GM23248 (cell line): ENCODE results near the gene GSDMA. TPM values are rescaled to one million over a fixed set of nuclear protein-coding genes. Genes with fewer than 3 reads are reported as not detected.

Experiments used
- DNase-seq: peaks from one replicate; pipeline ENCODE4 v3.0.0-alpha.2; 2015
- H2AFZ ChIP-seq: fragments of 200-600 bp; sonication (generic); 2 replicates; pipeline ENCODE4 v1.6.1; 2016; ENCODE audit warnings: antibody characterized with exemption
- H3F3A ChIP-seq: fragments of 200-600 bp; sonication (generic); 2 replicates; pipeline ENCODE4 v1.6.1; 2016; ENCODE audit warnings: mild to moderate bottlenecking, antibody characterized with exemption, mixed run types; ENCODE audit not compliant: insufficient read depth
- H3K27ac ChIP-seq: fragments of 200-600 bp; sonication (generic); 2 replicates; pipeline ENCODE4 v1.5.1; 2016; ENCODE audit warnings: mild to moderate bottlenecking
- H3K27me3 ChIP-seq: fragments of 200-600 bp; sonication (generic); replicated peaks from 2 replicates; pipeline ENCODE4 v1.6.1; 2016; ENCODE audit warnings: mild to moderate bottlenecking; ENCODE audit not compliant: insufficient read depth
- H3K36me3 ChIP-seq: fragments of 200-600 bp; sonication (generic); 2 replicates; pipeline ENCODE4 v1.6.1; 2016; ENCODE audit warnings: low read depth, mild to moderate bottlenecking
- H3K4me1 ChIP-seq: fragments of 200-600 bp; sonication (generic); 2 replicates; pipeline ENCODE4 v1.6.1; 2016; ENCODE audit warnings: mild to moderate bottlenecking; ENCODE audit not compliant: insufficient read depth
- H3K4me2 ChIP-seq: fragments of 200-600 bp; sonication (generic); one replicate; pipeline ENCODE4 v1.6.1; 2016; ENCODE audit warnings: mild to moderate bottlenecking; ENCODE audit not compliant: unreplicated experiment
- H3K4me3 ChIP-seq: fragments of 200-600 bp; sonication (generic); 2 replicates; pipeline ENCODE4 v1.5.1; 2016; ENCODE audit warnings: mild to moderate bottlenecking
- H3K79me2 ChIP-seq: fragments of 200-600 bp; sonication (generic); 2 replicates; pipeline ENCODE4 v1.6.1; 2016; ENCODE audit warnings: mild to moderate bottlenecking; ENCODE audit not compliant: insufficient read depth
- H3K9ac ChIP-seq: fragments of 200-600 bp; sonication (generic); 2 replicates; pipeline ENCODE4 v1.6.1; 2016; ENCODE audit warnings: mild to moderate bottlenecking
- H3K9me2 ChIP-seq: fragments of 200-600 bp; sonication (generic); 2 replicates; pipeline ENCODE4 v1.6.1; 2016; ENCODE audit warnings: mixed run types, mild to moderate bottlenecking, moderate library complexity; ENCODE audit not compliant: insufficient read depth
- H3K9me3 ChIP-seq: fragments of 200-600 bp; sonication (generic); one replicate; pipeline ENCODE4 v1.6.1; 2017; ENCODE audit warnings: low read depth
- H4K20me1 ChIP-seq: fragments of 200-600 bp; sonication (generic); 2 replicates; pipeline ENCODE4 v1.6.0; 2016; ENCODE audit not compliant: insufficient read depth
- EZH2 ChIP-seq: fragments of 200-600 bp; sonication (generic); IDR thresholded peaks from 2 replicates; pipeline ENCODE4 v1.6.1; 2018; ENCODE audit warnings: antibody characterized with exemption, mild to moderate bottlenecking; ENCODE audit not compliant: insufficient read depth, poor library complexity, severe bottlenecking
- EZH2phosphoT487 ChIP-seq: fragments of 200-600 bp; sonication (generic); IDR thresholded peaks from 2 replicates; pipeline ENCODE4 v1.6.1; 2018; ENCODE audit warnings: antibody characterized with exemption, moderate library complexity, mild to moderate bottlenecking, low read depth; ENCODE audit not compliant: insufficient read depth
- WGBS, 2 experiments: methylation state at CpG; one replicate each; pipeline ENCODE4 v1.1.6; 2015 to 2017; ENCODE audit warnings: low lambda C conversion rate in 2 of 2, low coverage in 1 of 2; ENCODE audit errors: missing lambda C conversion rate in 2 of 2; 5-methylcytosine and 5-hydroxymethylcytosine counted together
- in situ Hi-C: fragments of 300-500 bp; cut with MboI; formaldehyde crosslinking; loops from 2 replicates; pipeline ENCODE4 v1.15.0; 2020
- polyA plus RNA-seq: library from polyadenylated mRNA; unstranded; fragments of >200 nt; fragmentation: Nextera tagmentation; extraction: Ambion mirVana; gene quantifications from 2 replicates; pipeline ENCODE4 v1.2.1, GENCODE V29; 2016
- total RNA-seq: library from RNA; depleted of rRNA; stranded (reverse); fragments of >200 nt; shearing (Covaris generic); gene quantifications from 2 replicates; pipeline ENCODE4 v1.2.3, GENCODE V29; 2014

Gene GSDMA
- total and polyA plus RNA-seq, 2 experiments from 2014 or later: 0.21 TPM; not detected in 1

- in situ Hi-C loops: no loop called here
These were observed 39.6 kb upstream of the GSDMA start for GRCh38 chr17:39923230-39923629.

GRCh38 chr17:39923836-39924690 lies 38.7 kb upstream of the GSDMA start:
- DNase-seq: peak; percentile 67

More at GRCh38 chr17:39923230-39923629, 39.6 kb upstream of the GSDMA start:
- Histone ChIP-seq H3K9me2 (no peaks in the 10 kb centered on the region), H3F3A (peaks cover 11% of the 10 kb centered on the region), H3K4me2 (no peak overlapping the region), H3K4me3 (no peak overlapping the region), H3K4me1 (peaks cover 34% of the 10 kb centered on the region), H2AFZ (no peak overlapping the region), H3K9me3 (no peaks in the 10 kb centered on the region), H3K27ac (no peak overlapping the region), H3K27me3 (no peaks in the 10 kb centered on the region), H3K36me3 (peaks cover 20% of the 10 kb centered on the region), H4K20me1 (no peaks in the 10 kb centered on the region), H3K79me2 (peaks cover 51% of the 10 kb centered on the region), H3K9ac (no peak overlapping the region)
- 97 to 98% methylated on average over 6 of the region's 6 CpGs for WGBS, 2 experiments
- DNase-seq: no peak
- TF ChIP-seq EZH2phosphoT487: no peak
- TF ChIP-seq EZH2: no peak

GRCh38 chr17:39924691-39925055 lies 38.1 kb upstream of the GSDMA start:
- peak overlapping the region; percentile 63 for H3K27ac ChIP-seq
- peaks cover 24% of the 10 kb centered on the region for H3F3A ChIP-seq
- no peaks in the 10 kb centered on the region for H3K27me3 ChIP-seq
- TF ChIP-seq EZH2phosphoT487 (no peak), EZH2 (no peak)
- in situ Hi-C loops: no loop called here
- H3K36me3 ChIP-seq: peaks cover 20% of the 10 kb centered on the region
- no peak overlapping the region for H2AFZ ChIP-seq
- no peak overlapping the region for H3K4me3 ChIP-seq
- H3K4me2 ChIP-seq: no peak overlapping the region
- peak overlapping the region; percentile 37; the same call in 1 of the 2 replicates for H3K9ac ChIP-seq
- 71 to 72% methylated on average over 3 of the region's 3 CpGs for WGBS, 2 experiments
- H3K9me2 ChIP-seq: no peaks in the 10 kb centered on the region
- peaks cover 46% of the 10 kb centered on the region for H3K4me1 ChIP-seq
- H4K20me1 ChIP-seq: no peaks in the 10 kb centered on the region
- H3K9me3 ChIP-seq: no peaks in the 10 kb centered on the region
- no peak for DNase-seq
- H3K79me2 ChIP-seq: peaks cover 51% of the 10 kb centered on the region

More at GRCh38 chr17:39923836-39924690, 38.7 kb upstream of the GSDMA start:
- no peak overlapping the region for H3K4me2 ChIP-seq
- no peak overlapping the region for H3K4me3 ChIP-seq
- in situ Hi-C loops: no loop called here
- TF ChIP-seq EZH2phosphoT487: no peak
- no peak for TF ChIP-seq EZH2
- H3K36me3 ChIP-seq: peaks cover 20% of the 10 kb centered on the region
- H4K20me1 ChIP-seq: no peaks in the 10 kb centered on the region
- peaks cover 51% of the 10 kb centered on the region for H3K79me2 ChIP-seq
- no peaks in the 10 kb centered on the region for H3K9me2 ChIP-seq
- H3K27ac ChIP-seq: peak overlapping the region; percentile 63
- peaks cover 20% of the 10 kb centered on the region for H3F3A ChIP-seq
- H2AFZ ChIP-seq: no peak overlapping the region
- WGBS, 2 experiments: 73% methylated on average over 17 of the region's 17 CpGs
- peak overlapping the region; percentile 37; the same call in 1 of the 2 replicates for H3K9ac ChIP-seq
- H3K9me3 ChIP-seq: no peaks in the 10 kb centered on the region
- H3K27me3 ChIP-seq: no peaks in the 10 kb centered on the region
- H3K4me1 ChIP-seq: peaks cover 42% of the 10 kb centered on the region

GRCh38 chr17:39925282-39926134 lies 37.3 kb upstream of the GSDMA start:
- Histone ChIP-seq H3K4me3 (no peak overlapping the region; the same call in 1 of the 2 replicates), H3K27ac (no peak overlapping the region), H3K4me2 (no peak overlapping the region), H3K79me2 (peaks cover 51% of the 10 kb centered on the region), H3K27me3 (no peaks in the 10 kb centered on the region), H3K9ac (peak overlapping the region; percentile 93; the same call in 1 of the 2 replicates), H4K20me1 (no peaks in the 10 kb centered on the region), H3F3A (peaks cover 31% of the 10 kb centered on the region), H3K36me3 (peaks cover 20% of the 10 kb centered on the region), H2AFZ (no peak overlapping the region), H3K9me3 (no peaks in the 10 kb centered on the region), H3K4me1 (peaks cover 54% of the 10 kb centered on the region), H3K9me2 (no peaks in the 10 kb centered on the region)
- no peak for TF ChIP-seq EZH2phosphoT487
- no peak for TF ChIP-seq EZH2
- 93 to 94% methylated on average over 11 of the region's 11 CpGs for WGBS, 2 experiments
- in situ Hi-C loops: no loop called here
- no peak for DNase-seq
